Coronary artery (tissue), 2 donors: Measurements from ENCODE around the gene E2F4.
A peak's percentile ranks its signal among the peaks of the same experiment; 100 is the strongest.

Experiments used
- DNase-seq: peaks from one replicate; pipeline ENCODE4 v3.0.0-alpha.2; 2017; ENCODE audit warnings: low spot score
- H3K27ac ChIP-seq, 2 donors: fragments of 200-600 bp; sonication (generic); one replicate each; pipeline ENCODE4 v1.5.1; 2016 to 2019
- H3K4me3 ChIP-seq: fragments of 200-600 bp; sonication (generic); 2 replicates; pipeline ENCODE4 v1.5.1; 2016; ENCODE audit warnings: mild to moderate bottlenecking, moderate library complexity
- TF ChIP-seq, protein P1 (sequence below): fragments of 200-600 bp; sonication (generic); IDR thresholded peaks from one replicate; pipeline ENCODE4 v1.5.1; 2019; ENCODE audit warnings: antibody characterized with exemption

Gene E2F4, protein sequence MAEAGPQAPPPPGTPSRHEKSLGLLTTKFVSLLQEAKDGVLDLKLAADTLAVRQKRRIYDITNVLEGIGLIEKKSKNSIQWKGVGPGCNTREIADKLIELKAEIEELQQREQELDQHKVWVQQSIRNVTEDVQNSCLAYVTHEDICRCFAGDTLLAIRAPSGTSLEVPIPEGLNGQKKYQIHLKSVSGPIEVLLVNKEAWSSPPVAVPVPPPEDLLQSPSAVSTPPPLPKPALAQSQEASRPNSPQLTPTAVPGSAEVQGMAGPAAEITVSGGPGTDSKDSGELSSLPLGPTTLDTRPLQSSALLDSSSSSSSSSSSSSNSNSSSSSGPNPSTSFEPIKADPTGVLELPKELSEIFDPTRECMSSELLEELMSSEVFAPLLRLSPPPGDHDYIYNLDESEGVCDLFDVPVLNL

DNA sequence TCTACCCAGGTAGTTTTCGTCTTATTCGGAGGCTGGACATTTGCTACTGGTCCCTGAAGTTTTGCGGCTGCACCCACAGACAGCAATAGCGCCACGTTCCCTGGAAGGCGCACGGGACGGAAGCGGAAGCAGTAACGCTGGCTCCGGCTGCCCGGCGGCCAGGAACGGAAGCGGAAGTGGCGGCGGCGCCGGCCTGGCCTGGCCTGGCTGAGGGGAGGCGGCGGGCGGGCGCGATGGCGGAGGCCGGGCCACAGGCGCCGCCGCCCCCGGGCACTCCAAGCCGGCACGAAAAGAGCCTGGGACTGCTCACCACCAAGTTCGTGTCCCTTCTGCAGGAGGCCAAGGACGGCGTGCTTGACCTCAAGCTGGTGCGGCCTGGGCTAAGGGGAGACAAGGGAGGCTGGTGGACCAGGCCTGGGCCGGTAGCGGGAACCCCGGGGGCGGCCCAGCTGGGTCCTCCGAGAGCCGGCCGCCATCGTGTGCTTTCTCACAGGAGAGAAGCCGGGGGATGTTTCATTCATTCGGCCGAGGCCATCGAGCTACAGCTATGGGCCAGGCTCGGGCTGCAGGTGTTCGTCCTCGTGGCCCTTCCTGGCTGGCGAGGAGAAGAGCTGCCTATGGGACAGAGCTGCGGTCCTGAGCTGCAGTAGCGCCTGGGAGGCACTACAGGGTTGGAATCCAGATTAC, at the start of gene E2F4:
TSS of gene E2F4 (plus strand) at position 161 of the 687 bp plus-strand sequence. CDS start at position 234, 73 bp downstream.
- DNase-seq, result peak; percentile 93
- Histone ChIP-seq H3K4me3 (peak within 1 kb of the TSS; percentile 96), H3K27ac (peak within 1 kb of the TSS; percentile 24 to 86)
- TF ChIP-seq, protein P1, sequence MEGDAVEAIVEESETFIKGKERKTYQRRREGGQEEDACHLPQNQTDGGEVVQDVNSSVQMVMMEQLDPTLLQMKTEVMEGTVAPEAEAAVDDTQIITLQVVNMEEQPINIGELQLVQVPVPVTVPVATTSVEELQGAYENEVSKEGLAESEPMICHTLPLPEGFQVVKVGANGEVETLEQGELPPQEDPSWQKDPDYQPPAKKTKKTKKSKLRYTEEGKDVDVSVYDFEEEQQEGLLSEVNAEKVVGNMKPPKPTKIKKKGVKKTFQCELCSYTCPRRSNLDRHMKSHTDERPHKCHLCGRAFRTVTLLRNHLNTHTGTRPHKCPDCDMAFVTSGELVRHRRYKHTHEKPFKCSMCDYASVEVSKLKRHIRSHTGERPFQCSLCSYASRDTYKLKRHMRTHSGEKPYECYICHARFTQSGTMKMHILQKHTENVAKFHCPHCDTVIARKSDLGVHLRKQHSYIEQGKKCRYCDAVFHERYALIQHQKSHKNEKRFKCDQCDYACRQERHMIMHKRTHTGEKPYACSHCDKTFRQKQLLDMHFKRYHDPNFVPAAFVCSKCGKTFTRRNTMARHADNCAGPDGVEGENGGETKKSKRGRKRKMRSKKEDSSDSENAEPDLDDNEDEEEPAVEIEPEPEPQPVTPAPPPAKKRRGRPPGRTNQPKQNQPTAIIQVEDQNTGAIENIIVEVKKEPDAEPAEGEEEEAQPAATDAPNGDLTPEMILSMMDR, result no peak

DNA sequence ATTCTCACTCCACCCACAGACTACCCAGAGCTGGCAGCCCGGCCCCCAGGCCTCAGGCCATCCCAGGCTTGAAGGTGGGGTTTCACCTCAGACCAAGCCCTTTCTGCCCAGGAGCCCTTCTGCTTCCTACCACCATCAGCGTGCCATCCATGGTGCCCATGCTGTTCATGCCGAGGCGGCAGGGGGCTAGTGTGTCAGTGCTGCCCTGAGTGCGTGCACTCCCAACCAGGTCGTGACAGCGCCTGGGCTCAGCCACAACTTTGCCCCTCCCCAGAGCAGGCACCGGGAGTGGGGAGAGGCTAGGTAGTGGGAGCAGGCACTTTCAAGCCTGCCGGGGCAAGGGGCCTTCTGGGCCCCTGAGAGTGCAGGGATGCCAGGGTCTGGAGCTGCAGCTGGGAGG, 49.6 kb upstream of the E2F4 start:
- TF ChIP-seq, protein P1, result no peak
- no peak for DNase-seq
- H3K4me3 ChIP-seq, result no peak overlapping the region
- H3K27ac ChIP-seq, result no peak overlapping the region

DNA sequence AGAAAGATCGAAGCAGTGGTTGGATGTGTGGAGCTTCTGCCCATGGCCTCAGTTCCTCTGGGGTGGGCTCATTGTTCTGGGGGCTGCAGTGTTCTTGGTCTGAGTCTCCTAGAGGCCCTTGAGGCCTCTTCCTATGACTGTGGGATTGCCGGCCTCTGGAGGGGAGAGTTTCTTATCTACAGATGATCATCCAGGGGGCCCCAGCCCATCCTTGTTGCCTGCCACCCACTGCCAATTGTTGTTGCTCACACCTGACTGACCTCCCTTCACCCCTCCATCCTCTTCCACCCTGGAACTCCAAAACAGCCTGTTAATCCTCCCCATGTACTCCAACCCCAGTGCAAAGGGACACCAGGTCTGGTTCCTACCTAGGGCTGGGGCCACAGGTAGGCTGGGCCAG, 47.0 kb upstream of the E2F4 start:
- DNase-seq, result no peak
- Histone ChIP-seq H3K27ac (no peak overlapping the region), H3K4me3 (no peak overlapping the region)
- TF ChIP-seq, protein P1, result no peak

DNA sequence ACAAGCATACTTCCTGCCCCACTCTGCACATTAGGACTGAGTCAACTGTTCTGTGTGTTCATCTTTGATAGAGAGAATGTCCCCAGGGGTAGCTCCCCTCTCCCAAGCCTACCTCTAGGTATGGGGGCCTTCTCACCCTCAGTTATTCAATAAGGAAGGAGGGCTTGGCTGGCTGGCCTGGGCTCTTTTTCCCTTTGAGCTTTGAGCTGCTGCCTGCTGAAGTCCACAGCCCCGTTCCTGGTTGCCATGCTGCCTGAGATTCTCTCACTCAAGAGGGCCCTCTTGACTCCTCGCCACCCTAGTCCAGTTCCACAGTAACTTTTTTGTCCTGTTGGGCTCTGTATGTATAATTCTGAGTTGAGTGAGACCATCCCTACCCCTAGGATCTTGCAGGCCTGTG, 46.2 kb upstream of the E2F4 start:
- TF ChIP-seq, protein P1, result no peak
- no peak for DNase-seq
- H3K27ac ChIP-seq, result no peak overlapping the region
- no peak overlapping the region for H3K4me3 ChIP-seq

DNA sequence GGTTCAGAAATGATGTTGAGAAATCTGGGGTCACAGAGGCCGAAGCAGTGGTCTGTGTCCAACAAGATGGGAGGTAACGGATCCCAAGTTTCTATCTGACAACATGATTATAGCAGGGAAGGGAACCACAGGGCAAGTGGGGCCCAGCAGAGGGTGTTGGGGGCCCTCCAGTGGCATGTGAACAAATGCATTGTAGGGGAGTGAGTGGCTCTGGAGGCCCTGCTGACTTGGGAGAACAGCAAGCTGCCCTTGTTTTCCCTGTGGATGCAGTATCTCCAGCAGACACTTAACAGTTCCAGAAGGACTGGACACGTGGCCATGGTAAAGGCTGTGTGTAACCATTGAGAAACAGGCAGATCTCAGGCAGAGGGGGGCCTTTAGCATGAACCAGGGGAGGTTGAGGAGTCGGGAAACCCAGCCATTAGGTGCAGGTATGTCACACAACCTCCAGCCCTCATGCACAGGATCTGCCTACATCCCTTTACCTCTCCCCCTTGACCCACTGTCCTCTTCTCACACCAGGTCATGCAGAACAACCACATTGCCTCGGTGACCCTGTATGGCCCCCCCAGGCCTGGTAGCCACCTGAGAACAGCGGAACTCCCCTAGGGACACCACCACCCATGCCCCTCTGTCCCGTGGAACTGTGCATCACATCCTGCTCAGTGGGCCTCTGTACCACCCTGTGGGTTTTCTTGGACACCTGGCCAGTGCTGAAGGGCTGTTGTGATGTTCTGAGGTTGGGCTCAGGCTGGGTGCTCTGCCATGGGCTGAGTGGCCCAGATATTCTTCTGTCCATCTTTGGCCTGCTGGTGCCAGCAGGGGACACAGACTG, 45.2 kb upstream of the E2F4 start:
- TF ChIP-seq, protein P1, result no peak
- H3K27ac ChIP-seq, result no peak overlapping the region
- no peak for DNase-seq
- H3K4me3 ChIP-seq, result no peak overlapping the region

DNA sequence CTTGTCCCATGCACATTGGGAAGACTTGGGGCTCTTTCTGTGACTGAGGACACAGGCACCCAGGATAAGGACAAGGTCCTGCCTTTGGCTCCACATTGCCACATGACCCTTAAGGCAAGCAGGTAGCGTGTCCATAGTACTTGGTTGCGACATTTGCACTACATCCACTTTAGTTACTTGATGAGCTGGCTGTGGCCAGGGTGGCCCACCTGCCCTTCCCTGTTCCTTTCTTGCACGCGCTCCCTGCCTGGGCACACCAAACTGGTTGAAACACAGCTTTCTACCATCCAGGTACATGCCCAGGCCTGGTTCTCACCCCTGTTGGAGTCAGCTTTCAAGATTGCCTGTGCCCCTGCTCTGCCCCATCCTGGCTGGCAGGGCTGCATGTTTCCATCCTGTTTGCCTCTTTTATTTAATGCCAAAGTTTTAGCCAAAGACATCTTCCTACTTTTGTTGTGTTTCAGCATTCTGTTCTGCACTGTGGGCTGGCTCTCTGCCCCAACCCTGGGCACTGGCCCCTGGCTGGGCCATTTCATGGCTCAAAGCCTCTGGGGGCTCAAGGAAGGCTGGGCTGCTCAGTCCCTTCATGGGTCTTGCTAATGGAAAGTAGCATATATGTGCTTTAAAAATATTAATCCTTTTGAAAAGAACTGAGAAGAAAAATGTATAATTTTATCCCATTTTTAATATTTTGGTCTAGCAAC, 44.4 kb upstream of the E2F4 start:
- Histone ChIP-seq H3K27ac (peak overlapping the region in 1 of 2 donors; percentile 6), H3K4me3 (no peak overlapping the region)
- TF ChIP-seq, protein P1, result no peak
- DNase-seq, result no peak
